Superior temporal gyrus (tissue), 1 donor: ENCODE results near the gene GABPA.
"Not testable (repeated sequence)": the region's sequence is repeated elsewhere in the genome, so short reads cannot be mapped to it uniquely, and the experiment has no call there.

Experiments
- DNase-seq: peaks from one replicate; pipeline ENCODE4 v3.0.0-alpha.2; 2016; ENCODE audit errors: extremely low spot score

GABPA gene

DNA sequence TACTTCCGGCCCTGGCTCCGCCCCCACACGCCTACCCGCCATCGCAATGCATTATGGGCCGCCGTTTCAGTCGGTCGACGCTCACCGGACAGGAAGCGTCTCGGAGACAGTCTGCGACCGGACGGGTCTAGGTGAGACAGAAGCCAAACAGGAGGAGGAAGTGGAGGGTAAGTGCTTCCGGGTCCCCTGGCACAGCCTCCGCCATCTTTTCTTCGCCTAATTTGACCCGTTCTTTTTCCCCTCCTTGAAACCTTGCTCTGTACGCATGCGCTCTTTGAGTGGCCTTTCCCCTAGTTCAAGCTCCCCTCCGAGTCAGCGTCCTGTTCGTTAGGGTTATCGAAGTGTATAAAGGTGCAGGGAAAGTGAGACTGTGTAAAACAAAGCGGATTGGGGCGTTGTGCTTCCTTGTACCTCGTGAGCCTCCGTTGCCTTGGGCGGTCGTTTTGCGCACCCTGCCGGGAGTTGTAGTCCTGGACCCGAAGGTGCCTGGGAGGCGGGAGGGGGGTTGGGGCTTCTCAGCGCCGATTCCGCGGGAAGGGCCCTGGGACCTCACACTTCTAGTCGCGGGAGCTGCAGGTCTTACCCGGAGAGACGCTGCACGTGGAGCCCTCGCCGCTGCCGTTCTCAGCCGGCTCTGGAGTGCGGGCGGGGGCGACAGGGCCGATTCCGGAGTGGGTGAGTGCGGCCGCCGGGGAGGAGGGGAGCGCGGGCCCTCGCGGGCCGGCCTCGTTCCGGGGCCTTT lies at the start of gene GABPA, which contains the start of gene ATP5PF:
TSS of gene GABPA (plus strand) at position 69 of the 742 bp plus-strand sequence. CDS start 6,627 bp downstream, outside the sequence.
TSS of gene ATP5PF (minus strand) at position 1 of the 742 bp plus-strand sequence. CDS start 5,110 bp downstream, outside the sequence.
- DNase-seq: peak; percentile 99

- no peak for DNase-seq
Measured at GRCh38 chr21:25687787-25688186, 47.0 kb upstream of the GABPA start.

DNA sequence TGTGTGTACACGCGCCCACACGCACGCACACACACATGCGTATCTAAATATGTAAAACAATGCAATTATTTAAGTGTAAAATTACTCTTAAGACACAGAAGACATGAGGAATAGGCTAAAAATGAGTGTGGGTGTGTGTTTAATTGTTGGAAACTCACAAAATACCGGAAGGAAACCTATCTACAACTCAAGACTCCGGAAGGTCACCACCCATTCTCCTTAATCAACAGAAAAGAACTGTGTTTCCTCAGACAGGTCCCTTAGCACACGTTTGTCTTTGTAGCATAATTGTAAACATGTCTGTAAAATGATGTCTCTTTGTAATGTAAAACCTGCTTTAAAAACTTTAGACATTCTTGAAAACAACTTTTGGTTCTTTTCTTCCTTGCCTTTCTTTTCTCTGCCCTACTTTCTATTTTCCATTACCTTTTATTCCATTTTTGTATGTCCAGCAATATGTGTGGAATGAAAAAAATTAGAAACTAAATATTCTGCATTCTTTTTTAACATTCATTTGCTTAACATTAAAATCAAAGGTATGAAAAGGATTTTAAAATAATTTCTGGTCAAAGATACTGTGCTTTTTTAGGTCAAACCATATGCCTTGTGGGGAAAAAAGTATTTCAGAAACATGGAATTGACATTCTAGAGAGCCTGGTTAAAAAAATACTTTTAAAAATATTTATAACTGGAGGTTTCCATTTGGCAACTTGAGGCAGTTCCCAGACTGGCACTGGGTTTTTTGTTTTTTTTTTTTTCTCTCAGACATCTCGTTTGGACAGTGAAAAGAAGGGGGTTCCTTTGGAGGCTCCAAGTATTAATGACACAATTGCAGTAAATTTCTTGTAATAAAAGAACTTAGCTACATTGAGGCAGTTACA lies 46.3 kb upstream of the GABPA start:
- no peak for DNase-seq

DNA sequence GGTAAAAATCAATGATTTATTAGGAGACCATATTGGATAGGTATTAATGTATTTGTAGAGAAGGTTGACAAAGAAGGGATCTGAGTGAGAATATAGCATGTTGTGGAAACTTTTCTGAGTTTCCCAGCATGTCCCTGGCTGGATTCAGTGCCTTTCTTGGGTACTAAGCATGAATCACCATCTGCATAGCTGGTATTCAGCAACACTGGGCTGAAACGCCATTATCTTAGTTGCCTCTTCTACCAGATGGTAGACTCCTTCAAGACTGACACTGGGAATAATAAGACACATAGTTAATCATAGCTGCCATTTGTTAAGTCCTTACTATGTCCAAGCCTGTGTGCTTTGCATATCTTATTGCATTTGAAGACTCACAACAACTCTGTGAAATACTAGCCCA lies 45.5 kb upstream of the GABPA start:
- no peak for DNase-seq

- DNase-seq: no peak
Measured at GRCh38 chr21:25691976-25692375, 42.8 kb upstream of the GABPA start.

DNA sequence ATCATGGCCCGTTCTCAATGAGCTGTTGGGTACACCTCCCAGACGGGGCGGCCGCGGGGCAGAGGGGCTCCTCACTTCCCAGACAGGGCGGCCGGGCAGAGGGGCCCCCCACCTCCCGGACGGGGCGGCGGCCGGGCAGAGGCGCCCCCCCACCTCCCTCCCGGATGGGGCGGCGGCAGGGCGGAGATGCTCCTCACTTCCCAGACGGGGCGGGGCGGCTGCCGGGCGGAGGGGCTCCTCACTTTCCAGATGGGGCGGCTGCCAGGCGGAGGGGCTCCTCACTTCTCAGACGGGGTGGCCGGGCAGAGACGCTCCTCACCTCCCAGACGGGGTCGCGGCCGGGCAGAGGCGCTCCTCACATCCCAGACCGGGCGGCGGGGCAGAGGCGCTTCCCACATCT lies 39.3 kb upstream of the GABPA start:
- not testable (repeated sequence) for DNase-seq

- DNase-seq: no peak
Measured at GRCh38 chr21:25700741-25701140, 34.0 kb upstream of the GABPA start.

GRCh38 chr21:25701529-25701928 lies 33.2 kb upstream of the GABPA start:
- DNase-seq: no peak

DNA sequence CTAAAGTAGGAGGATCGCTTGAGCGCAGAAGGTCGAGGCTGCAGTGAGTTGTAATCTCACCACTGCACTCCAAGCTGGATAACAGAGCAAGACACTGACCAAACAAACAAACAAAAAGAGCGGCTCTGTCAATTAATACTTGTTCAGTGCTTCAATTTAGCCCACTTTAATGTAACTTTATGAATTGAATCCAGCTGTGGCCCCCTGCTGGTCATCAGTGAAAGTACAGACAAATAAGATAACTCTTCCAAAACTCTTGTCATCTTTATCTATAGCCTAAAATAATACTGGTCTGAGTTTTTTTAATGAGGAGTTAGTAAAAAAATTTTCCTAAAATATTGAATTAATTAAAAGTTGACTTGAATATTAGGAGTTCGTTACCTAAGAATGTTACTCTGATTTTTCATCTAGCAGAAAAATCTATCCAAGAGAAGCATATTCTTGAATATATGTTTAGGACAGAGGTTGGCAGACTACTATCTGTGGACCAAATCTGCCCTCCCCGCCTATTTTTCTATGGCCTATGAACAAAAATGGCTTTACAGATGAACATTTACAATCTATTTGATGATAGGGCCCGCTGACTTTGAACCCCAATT lies 26.2 kb upstream of the GABPA start:
- peak; percentile 86 for DNase-seq

DNA sequence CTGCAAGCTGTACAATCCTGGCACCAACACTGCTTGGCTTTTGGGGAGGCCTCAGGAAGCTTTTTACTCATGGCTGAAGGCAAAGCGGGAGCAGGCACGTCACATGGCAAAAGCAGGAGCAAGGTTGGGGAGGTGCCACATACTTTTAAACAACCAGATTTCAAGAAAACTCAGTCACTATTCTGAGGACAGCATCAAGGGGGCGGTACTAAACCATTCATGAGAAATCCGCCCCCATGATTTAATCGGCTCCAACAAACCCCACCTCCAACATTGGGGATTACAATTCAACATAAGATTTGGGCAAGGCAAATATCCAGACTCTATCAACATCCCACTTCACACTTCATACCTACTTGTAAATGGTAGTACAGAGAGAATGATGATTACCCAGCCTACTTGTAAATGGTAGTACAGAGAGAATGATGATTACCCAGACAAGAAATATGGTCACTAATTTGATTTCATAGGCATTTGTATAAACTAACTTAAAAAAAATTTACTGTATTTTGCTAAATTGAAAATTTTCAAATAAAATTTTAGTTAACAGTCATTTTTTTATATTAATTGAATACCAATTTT lies 25.0 kb upstream of the GABPA start:
- DNase-seq: no peak

DNA sequence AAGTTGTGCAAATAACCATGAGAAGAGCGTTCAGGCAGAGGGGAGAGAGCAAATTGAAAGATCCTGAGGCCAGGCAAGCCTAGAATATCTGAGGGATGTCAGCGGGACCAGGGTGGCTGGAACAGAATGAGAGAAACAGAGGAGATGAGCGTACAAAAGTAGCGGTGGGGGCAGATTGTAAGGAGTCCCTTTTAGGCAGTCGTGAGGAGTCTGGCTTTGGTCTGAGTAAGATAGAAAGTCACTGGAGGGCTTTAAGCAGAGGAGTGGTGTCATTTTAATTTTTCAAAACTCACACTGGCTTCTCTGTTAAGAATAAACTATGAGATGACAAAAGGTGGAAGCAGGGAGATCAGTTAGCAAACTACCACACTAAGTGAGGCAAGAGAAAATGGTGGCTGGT lies 24.2 kb upstream of the GABPA start:
- no peak for DNase-seq

GRCh38 chr21:25714066-25714465 lies 20.7 kb upstream of the GABPA start:
- DNase-seq: not testable (repeated sequence)

DNA sequence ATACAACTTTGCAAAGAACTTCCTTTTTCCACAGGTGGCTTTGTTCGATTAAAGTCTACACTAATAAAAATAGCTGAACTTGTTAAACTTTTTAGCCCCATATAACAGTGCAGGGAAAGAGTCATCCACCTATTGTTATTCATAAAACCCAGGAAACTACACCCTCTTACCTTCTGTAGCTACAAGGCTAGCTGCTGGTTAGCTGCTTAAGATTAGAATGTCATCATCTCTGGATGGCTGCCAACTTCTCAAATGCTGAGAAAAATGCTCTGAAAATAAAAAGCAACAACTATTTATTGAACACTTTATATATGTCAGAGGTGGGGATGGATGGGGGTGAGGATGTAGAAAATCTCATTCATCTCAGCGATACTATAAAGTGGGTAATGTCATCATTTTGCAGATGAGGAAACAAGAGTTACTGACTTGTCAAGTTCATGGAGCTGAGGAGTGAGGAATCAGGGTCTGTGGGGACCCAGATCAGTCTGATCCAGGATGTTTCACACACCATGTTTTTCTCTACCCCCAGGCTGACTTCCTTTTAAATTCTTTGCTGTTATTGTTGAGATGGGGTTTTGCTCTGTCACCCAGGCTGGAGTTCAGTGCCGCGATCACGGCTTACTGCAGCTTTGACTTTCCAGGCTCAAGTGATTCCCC lies 17.2 kb upstream of the GABPA start:
- no peak for DNase-seq

GRCh38 chr21:25721987-25722386 lies 12.8 kb upstream of the GABPA start:
- no peak for DNase-seq

GRCh38 chr21:25722631-25723030 lies 12.1 kb upstream of the GABPA start:
- no peak for DNase-seq

DNA sequence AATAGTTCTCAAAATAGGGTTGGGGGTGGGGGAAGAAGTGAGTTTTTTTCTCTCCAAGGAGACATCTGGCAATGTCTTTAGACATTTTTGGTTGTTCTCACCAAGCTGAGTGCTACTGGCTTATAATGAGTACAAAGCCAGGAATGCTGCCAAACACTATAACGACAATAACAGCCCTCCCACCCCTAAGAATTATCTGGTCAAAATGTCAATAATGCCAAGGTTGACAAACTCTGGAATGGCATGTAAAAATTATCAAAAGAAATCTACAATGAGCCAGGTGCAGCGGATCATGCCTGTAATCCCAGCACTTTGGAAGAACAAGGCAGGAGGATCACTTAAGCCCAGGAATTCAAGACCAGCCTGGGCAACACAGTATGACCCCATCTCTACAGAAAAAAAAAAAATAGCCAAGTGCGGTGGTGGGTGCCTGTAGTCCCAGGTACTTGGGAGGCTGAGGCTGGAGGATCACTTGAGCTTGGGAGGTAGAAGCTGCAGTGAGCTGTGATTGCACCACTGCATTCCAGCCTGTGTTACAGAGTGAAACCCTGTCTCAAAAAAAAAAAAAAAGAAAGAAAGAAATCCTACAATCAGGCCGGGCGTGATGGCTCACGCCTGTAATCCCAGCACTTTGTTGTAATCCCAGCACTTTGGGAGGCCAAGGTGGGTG lies 2.5 kb upstream of the GABPA start:
- DNase-seq: no peak

DNA sequence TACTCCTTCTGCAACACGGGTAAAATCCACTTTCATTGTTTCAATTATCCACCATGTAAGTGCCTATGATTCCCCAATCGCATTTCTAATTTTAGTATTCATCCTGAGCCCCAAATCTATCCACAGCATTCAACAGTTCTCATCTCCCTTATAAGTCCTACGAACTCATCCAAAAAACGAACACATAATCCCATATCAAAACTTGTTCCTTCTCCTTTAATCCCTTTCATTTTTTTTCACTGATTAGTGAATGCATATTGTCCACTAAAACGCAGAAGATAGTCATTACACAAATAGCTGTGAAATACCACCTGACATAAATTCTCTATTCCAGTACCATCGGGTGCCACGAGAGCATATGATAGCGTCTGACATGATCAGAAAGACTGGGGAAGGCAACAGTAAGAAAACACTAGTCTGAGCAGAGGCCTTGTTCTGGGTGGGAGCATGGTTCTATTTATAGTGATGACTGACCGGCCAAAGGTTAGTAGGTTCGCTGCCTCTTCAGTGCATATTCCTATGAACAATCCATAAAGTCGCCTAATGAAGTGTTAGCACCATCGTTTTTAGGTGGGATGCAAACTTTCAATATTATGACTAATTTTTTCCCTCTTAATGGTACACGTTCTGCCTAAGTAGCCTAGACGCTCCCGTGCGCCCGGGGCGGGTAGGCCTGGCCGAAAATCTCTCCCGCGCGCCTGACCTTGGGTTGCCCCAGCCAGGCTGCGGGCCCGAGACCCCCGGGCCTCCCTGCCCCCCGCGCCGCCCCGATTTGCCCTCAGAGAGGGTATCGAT lies 716 bp upstream of the GABPA start:
- peak; percentile 48 for DNase-seq

DNA sequence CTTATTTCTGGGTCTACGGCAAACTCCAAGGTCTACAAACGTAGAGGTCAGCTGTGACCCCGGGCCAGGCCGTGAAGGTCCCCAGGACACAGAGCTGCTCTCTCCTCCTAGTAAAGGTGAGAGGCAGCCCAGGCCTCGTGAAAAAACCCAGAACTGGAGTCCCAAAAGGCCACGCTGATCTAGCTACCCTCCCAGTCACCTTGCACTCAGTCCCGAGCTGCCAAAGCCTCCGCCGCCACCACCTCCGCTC lies 193 bp upstream of the GABPA start:
- no peak for DNase-seq

DNA sequence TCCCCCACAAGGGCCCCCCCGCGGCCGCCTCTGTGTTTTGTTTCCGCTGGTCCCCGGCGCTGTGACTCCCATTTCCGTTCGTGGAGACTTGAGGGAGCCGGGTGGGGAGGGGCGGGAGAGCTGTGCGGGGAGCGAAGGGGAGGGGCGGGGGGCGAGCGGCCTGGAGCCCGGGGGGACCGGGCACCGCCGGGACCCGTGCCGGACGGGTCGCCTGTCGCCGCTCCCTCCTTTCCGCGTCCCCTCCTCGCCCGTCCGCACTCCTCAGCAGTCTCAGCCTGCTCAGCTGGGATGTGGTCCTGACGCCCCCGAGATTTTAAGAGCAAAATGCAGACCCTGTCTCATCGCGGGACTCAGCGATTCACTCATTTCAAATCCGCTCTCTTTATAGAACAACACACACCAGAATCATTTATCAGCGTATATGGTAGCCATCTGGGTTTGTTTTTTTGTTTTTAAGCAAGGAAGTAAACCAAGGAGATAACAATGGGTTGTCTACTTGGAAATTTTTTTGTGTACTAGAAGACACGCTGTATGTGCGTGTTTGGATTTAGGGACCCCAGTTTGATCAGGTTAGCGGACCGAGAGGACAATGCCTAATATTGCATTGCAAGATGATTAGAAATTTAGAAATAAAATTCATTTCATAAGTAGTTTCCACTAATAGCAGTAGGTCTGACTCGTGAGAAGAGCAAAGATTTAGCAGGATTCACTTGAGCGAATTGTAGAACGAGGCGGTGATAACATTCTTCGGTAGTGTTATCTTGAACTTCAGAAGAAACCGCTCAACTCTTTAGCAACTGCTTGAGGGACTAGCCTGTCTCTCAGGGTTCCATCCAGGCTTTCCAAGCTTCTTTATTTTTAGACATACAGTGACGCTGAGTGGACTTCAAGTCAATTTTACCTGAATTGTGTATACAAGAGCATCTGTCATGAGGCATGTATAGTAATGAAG lies 1.1 kb downstream of the GABPA start:
- DNase-seq: peak; percentile 57
